HepG2 (cell line): Measurements from ENCODE around the gene PRKAR2B.

Source experiments
- CHD2 ChIP-seq: IDR thresholded peaks from 2 replicates; pipeline ENCODE4 v1.6.1; 2011; ENCODE audit warnings: low read depth, low read length, improper control_type of control experiment
- TF ChIP-seq, protein P1 (sequence below): sonication (generic); formaldehyde crosslinking; IDR thresholded peaks from 2 replicates; pipeline ENCODE4 v1.5.0; 2020; ENCODE audit warnings: mild to moderate bottlenecking, missing genetic modification reagents, moderate library complexity
- TF ChIP-seq, protein P2 (sequence below): sonication (generic); formaldehyde crosslinking; IDR thresholded peaks from 2 replicates; pipeline ENCODE4 v1.5.0; 2020; ENCODE audit warnings: mild to moderate bottlenecking, missing genetic modification reagents

DNA sequence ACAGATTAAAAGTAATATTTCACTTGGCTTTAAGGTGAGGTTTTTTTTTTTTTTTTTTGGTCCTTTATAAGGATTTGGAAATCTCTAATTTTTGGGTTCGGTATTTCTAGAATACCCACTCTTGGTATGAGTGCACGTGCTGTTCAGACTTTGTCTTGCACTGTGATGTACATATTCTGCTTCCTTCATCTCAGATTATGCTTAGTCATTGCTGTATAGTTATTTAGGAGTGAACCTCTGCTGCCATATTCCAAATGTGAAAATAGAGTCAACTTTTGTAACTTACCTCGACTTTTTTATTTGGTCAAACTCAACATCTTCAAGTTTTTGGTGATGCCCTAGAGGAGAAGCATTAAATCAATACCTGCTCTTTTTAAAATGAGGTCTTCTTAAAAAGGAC, 84.2 kb downstream of the PRKAR2B start:
- no peak for TF ChIP-seq CHD2
- TF ChIP-seq, protein P1, sequence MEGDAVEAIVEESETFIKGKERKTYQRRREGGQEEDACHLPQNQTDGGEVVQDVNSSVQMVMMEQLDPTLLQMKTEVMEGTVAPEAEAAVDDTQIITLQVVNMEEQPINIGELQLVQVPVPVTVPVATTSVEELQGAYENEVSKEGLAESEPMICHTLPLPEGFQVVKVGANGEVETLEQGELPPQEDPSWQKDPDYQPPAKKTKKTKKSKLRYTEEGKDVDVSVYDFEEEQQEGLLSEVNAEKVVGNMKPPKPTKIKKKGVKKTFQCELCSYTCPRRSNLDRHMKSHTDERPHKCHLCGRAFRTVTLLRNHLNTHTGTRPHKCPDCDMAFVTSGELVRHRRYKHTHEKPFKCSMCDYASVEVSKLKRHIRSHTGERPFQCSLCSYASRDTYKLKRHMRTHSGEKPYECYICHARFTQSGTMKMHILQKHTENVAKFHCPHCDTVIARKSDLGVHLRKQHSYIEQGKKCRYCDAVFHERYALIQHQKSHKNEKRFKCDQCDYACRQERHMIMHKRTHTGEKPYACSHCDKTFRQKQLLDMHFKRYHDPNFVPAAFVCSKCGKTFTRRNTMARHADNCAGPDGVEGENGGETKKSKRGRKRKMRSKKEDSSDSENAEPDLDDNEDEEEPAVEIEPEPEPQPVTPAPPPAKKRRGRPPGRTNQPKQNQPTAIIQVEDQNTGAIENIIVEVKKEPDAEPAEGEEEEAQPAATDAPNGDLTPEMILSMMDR (CRISPR knock-in tag), result no peak
- TF ChIP-seq, protein P2, sequence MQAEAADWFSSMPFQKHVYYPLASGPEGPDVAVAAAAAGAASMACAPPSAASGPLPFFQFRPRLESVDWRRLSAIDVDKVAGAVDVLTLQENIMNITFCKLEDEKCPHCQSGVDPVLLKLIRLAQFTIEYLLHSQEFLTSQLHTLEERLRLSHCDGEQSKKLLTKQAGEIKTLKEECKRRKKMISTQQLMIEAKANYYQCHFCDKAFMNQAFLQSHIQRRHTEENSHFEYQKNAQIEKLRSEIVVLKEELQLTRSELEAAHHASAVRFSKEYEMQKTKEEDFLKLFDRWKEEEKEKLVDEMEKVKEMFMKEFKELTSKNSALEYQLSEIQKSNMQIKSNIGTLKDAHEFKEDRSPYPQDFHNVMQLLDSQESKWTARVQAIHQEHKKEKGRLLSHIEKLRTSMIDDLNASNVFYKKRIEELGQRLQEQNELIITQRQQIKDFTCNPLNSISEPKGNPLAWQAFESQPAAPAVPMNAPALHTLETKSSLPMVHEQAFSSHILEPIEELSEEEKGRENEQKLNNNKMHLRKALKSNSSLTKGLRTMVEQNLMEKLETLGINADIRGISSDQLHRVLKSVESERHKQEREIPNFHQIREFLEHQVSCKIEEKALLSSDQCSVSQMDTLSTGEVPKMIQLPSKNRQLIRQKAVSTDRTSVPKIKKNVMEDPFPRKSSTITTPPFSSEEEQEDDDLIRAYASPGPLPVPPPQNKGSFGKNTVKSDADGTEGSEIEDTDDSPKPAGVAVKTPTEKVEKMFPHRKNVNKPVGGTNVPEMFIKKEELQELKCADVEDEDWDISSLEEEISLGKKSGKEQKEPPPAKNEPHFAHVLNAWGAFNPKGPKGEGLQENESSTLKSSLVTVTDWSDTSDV (CRISPR knock-in tag), result no peak
